ENCODE results near the gene ZFAND4. TPM values are rescaled to one million over a fixed set of nuclear protein-coding genes. Genes with fewer than 3 reads are reported as not detected.
A peak's percentile ranks its signal among the peaks of the same experiment; 100 is the strongest.
"Not testable (repeated sequence)": the region's sequence is repeated elsewhere in the genome, so short reads cannot be mapped to it uniquely, and the experiment has no call there.

Gene ZFAND4
- total and polyA plus RNA-seq, 2 experiments from 2014 or later, result 7.4 to 30.3 TPM

GRCh38 chr10:45673074-45673648 is 589 bp upstream of the ZFAND4 start (continued):
- TF ChIP-seq, protein P1, sequence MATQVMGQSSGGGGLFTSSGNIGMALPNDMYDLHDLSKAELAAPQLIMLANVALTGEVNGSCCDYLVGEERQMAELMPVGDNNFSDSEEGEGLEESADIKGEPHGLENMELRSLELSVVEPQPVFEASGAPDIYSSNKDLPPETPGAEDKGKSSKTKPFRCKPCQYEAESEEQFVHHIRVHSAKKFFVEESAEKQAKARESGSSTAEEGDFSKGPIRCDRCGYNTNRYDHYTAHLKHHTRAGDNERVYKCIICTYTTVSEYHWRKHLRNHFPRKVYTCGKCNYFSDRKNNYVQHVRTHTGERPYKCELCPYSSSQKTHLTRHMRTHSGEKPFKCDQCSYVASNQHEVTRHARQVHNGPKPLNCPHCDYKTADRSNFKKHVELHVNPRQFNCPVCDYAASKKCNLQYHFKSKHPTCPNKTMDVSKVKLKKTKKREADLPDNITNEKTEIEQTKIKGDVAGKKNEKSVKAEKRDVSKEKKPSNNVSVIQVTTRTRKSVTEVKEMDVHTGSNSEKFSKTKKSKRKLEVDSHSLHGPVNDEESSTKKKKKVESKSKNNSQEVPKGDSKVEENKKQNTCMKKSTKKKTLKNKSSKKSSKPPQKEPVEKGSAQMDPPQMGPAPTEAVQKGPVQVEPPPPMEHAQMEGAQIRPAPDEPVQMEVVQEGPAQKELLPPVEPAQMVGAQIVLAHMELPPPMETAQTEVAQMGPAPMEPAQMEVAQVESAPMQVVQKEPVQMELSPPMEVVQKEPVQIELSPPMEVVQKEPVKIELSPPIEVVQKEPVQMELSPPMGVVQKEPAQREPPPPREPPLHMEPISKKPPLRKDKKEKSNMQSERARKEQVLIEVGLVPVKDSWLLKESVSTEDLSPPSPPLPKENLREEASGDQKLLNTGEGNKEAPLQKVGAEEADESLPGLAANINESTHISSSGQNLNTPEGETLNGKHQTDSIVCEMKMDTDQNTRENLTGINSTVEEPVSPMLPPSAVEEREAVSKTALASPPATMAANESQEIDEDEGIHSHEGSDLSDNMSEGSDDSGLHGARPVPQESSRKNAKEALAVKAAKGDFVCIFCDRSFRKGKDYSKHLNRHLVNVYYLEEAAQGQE (IDR thresholded peaks at IDR 0.05; ENCODE audit: unreplicated experiment), result no peak
- TF ChIP-seq, protein P2, sequence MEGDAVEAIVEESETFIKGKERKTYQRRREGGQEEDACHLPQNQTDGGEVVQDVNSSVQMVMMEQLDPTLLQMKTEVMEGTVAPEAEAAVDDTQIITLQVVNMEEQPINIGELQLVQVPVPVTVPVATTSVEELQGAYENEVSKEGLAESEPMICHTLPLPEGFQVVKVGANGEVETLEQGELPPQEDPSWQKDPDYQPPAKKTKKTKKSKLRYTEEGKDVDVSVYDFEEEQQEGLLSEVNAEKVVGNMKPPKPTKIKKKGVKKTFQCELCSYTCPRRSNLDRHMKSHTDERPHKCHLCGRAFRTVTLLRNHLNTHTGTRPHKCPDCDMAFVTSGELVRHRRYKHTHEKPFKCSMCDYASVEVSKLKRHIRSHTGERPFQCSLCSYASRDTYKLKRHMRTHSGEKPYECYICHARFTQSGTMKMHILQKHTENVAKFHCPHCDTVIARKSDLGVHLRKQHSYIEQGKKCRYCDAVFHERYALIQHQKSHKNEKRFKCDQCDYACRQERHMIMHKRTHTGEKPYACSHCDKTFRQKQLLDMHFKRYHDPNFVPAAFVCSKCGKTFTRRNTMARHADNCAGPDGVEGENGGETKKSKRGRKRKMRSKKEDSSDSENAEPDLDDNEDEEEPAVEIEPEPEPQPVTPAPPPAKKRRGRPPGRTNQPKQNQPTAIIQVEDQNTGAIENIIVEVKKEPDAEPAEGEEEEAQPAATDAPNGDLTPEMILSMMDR (conservative IDR thresholded peaks at IDR 0.05; ENCODE audit: low read depth in 2 of 2), result no peak
- TF ChIP-seq CREB1 (CRISPR knock-in tag; IDR thresholded peaks at IDR 0.05; ENCODE audit: low read depth), result no peak

GRCh38 chr10:45671300-45671699 is 1.3 kb downstream of the ZFAND4 start:
- Histone ChIP-seq H2AFZ (peak overlapping the region; percentile 92), H3K79me2 (replicated peaks; ENCODE audit: insufficient read depth) (peaks cover 55% of the 10 kb centered on the region), H3K4me2 (peak overlapping the region; percentile 89), H3K4me3 (peak overlapping the region; percentile 73)
- not testable (repeated sequence) for H3K36me3 ChIP-seq (ENCODE audit: insufficient read depth); H3K9me3 Mint-ChIP-seq; H3K27me3 ChIP-seq (ENCODE audit: insufficient read depth); DNase-seq (ENCODE audit: low spot score); H3K9me2 ChIP-seq (ENCODE audit: insufficient read depth); H4K20me1 ChIP-seq (replicated peaks; ENCODE audit: insufficient read depth); H3K27ac Mint-ChIP-seq; H3K36me3 Mint-ChIP-seq (ENCODE audit: low read depth); H3K27me3 Mint-ChIP-seq (ENCODE audit: insufficient read depth, low read depth, poor library complexity); ATAC-seq; H3F3A ChIP-seq (replicated peaks; ENCODE audit: low read depth); H3K27ac ChIP-seq (ENCODE audit: low read depth); H3K4me1 ChIP-seq (ENCODE audit: insufficient read depth)
- Mint-ChIP-seq H3K4me1 (peaks cover 21% of the 10 kb centered on the region), H3K4me3 (peak overlapping the region; percentile 96)

GRCh38 chr10:45669897-45670296 is 2.7 kb downstream of the ZFAND4 start:
- H3K9me2 ChIP-seq (ENCODE audit: insufficient read depth); H3K27me3 Mint-ChIP-seq (ENCODE audit: insufficient read depth, low read depth, poor library complexity); ATAC-seq; H3K4me2 ChIP-seq; H3K9me3 Mint-ChIP-seq; H3K27me3 ChIP-seq (ENCODE audit: insufficient read depth); H3K4me1 ChIP-seq (ENCODE audit: insufficient read depth); H3K36me3 Mint-ChIP-seq (ENCODE audit: low read depth); H3K27ac Mint-ChIP-seq; H3K4me3 Mint-ChIP-seq; H2AFZ ChIP-seq; H3K36me3 ChIP-seq (ENCODE audit: insufficient read depth); H3K4me3 ChIP-seq; H3K27ac ChIP-seq (ENCODE audit: low read depth); DNase-seq (ENCODE audit: low spot score); H3F3A ChIP-seq (replicated peaks; ENCODE audit: low read depth): not testable (repeated sequence)
- H3K4me1 Mint-ChIP-seq, result peaks cover 21% of the 10 kb centered on the region
- H3K79me2 ChIP-seq (replicated peaks; ENCODE audit: insufficient read depth), result peaks cover 69% of the 10 kb centered on the region
- peaks cover 11% of the 10 kb centered on the region for H4K20me1 ChIP-seq (replicated peaks; ENCODE audit: insufficient read depth)
